Measurements from ENCODE around the gene C1QTNF1.

GRCh38 chr17:79020631-79021301 is 3.2 kb upstream of the C1QTNF1 start:
- TF ChIP-seq POLR2A (IDR thresholded peaks at IDR 0.05; ENCODE audit: low read depth, low read length) (no peak), MYC (IDR thresholded peaks at IDR 0.05; ENCODE audit: low read depth, low read length) (no peak), CTCF (IDR thresholded peaks at IDR 0.05; ENCODE audit: extremely low read depth in 1 of 2, insufficient read depth in 1 of 2, low read depth in 1 of 2, low read length in 2 of 2) (no peak), MAX (IDR thresholded peaks at IDR 0.05; ENCODE audit: insufficient read depth, insufficient read length) (no peak), JUN (IDR thresholded peaks at IDR 0.05; ENCODE audit: borderline replicate concordance, insufficient read depth, insufficient read length, low read depth) (no peak), EZH2 (IDR thresholded peaks at IDR 0.05; ENCODE audit: borderline replicate concordance, low read depth, low read length, severe bottlenecking) (no peak), POLR2AphosphoS5 (IDR thresholded peaks at IDR 0.05; ENCODE audit: insufficient read depth, low read depth, low read length) (no peak), FOS (IDR thresholded peaks at IDR 0.05; ENCODE audit: borderline replicate concordance, insufficient read depth, low read length) (no peak), GATA2 (IDR thresholded peaks at IDR 0.05; ENCODE audit: insufficient read depth, insufficient read length, low read depth, low read length) (no peak)
